ENCODE results near the gene FAM187B.
"Not testable (repeated sequence)": the region's sequence is repeated elsewhere in the genome, so short reads cannot be mapped to it uniquely, and the experiment has no call there.

Gene FAM187B

GRCh38 chr19:35262101-35262761 is 33.7 kb upstream of the FAM187B start:
- DNase-seq (ENCODE audit: low spot score): no peak
- FAIRE-seq: no peak

- no peak for FAIRE-seq
- DNase-seq (ENCODE audit: low spot score): no peak
These were observed 33.0 kb upstream of the FAM187B start for GRCh38 chr19:35261356-35262100.

GRCh38 chr19:35260694-35261304 is 32.3 kb upstream of the FAM187B start:
- DNase-seq (ENCODE audit: low spot score) (no peak), FAIRE-seq (no peak)

- no peak for FAIRE-seq
- no peak for DNase-seq (ENCODE audit: low spot score)
These were observed 28.5 kb upstream of the FAM187B start for GRCh38 chr19:35257113-35257461.

GRCh38 chr19:35256566-35256965 is 28.0 kb upstream of the FAM187B start:
- FAIRE-seq: no peak
- no peak for DNase-seq (ENCODE audit: low spot score)

GRCh38 chr19:35254341-35255297 is 26.1 kb upstream of the FAM187B start:
- FAIRE-seq: no peak

GRCh38 chr19:35253316-35254286 is 25.1 kb upstream of the FAM187B start:
- FAIRE-seq (no peak), DNase-seq (ENCODE audit: low spot score) (no peak)

More at GRCh38 chr19:35254341-35255297, 26.1 kb upstream of the FAM187B start:
- DNase-seq (ENCODE audit: low spot score): no peak

- no peak for DNase-seq (ENCODE audit: low spot score)
- no peak for FAIRE-seq
These were observed 22.9 kb upstream of the FAM187B start for GRCh38 chr19:35251456-35251855.

- FAIRE-seq (no peak), DNase-seq (ENCODE audit: low spot score) (no peak)
These were observed 21.5 kb upstream of the FAM187B start for GRCh38 chr19:35249848-35250711.

GRCh38 chr19:35249146-35249847 is 20.8 kb upstream of the FAM187B start:
- peak; percentile 36 for DNase-seq (ENCODE audit: low spot score)

GRCh38 chr19:35248310-35249145 is 20.0 kb upstream of the FAM187B start, which contains the start of gene LSR:
Gene LSR (plus strand): TSS chr19:35249002. CDS start chr19:35249023, 21 bp downstream.
- FAIRE-seq (peak; percentile 79), DNase-seq (ENCODE audit: low spot score) (peak; percentile 93)

More at GRCh38 chr19:35249146-35249847, 20.8 kb upstream of the FAM187B start:
- no peak for FAIRE-seq

- FAIRE-seq (peak; percentile 74), DNase-seq (ENCODE audit: low spot score) (peak; percentile 88)
These were observed 19.2 kb upstream of the FAM187B start for GRCh38 chr19:35247526-35248309.

GRCh38 chr19:35246466-35247092 is 18.0 kb upstream of the FAM187B start:
- DNase-seq (ENCODE audit: low spot score) (no peak), FAIRE-seq (no peak)

GRCh38 chr19:35241417-35241816 is 12.9 kb upstream of the FAM187B start:
- DNase-seq (ENCODE audit: low spot score) (no peak), FAIRE-seq (no peak)

GRCh38 chr19:35240327-35240726 is 11.8 kb upstream of the FAM187B start:
- no peak for DNase-seq (ENCODE audit: low spot score)

GRCh38 chr19:35239597-35239996 is 11.1 kb upstream of the FAM187B start:
- not testable (repeated sequence) for FAIRE-seq; DNase-seq (ENCODE audit: low spot score)

More at GRCh38 chr19:35240327-35240726, 11.8 kb upstream of the FAM187B start:
- FAIRE-seq: peak; percentile 53

Measured in urothelium cell line (cell line).